Panc1 (cell line): ENCODE data around the gene MX1. TPM values are rescaled to one million over a fixed set of nuclear protein-coding genes. Genes with fewer than 3 reads are reported as not detected.

Source experiments
- ATAC-seq: fragments of 200-7000 bp; cut with Tn5 transposase; 2 replicates; pipeline ENCODE4 v1.9.1; 2020; ENCODE audit warnings: mild to moderate bottlenecking, moderate library complexity
- BruUV-seq: library from RNA; stranded (reverse); fragments of 400-500 nt; replicated peaks from 2 replicates; lab custom pipeline; 2021; lab: Mats Ljungman, UMichigan
- CTCF ChIA-PET: fragments of 300-600 bp; sonication (Branson Sonifier 250); formaldehyde crosslinking; loops from one replicate; lab custom pipeline; 2022; ENCODE audit warnings: antibody characterized with exemption; lab: Charles Lee
- POLR2A ChIA-PET: fragments of 300-600 bp; sonication (Branson Sonifier 250); formaldehyde crosslinking; loops from one replicate; lab custom pipeline; 2022; ENCODE audit warnings: antibody characterized with exemption; lab: Charles Lee
- DNase-seq: peaks from one replicate; pipeline ENCODE4 v3.0.0-alpha.2; 2010; ENCODE audit warnings: low read depth, low spot score
- H3K27ac ChIP-seq: 2 replicates; pipeline ENCODE4 v1.5.1; 2011; ENCODE audit warnings: mild to moderate bottlenecking, low read length, inconsistent platforms
- H3K27me3 ChIP-seq: fragments of 200-500 bp; sonication (Bioruptor generic); 2 replicates; pipeline ENCODE4 v1.6.0; 2014; ENCODE audit warnings: low read length, inconsistent platforms; ENCODE audit not compliant: control insufficient read depth, insufficient read depth
- H3K36me3 ChIP-seq: fragments of 200-500 bp; sonication (Bioruptor generic); 2 replicates; pipeline ENCODE4 v1.5.1; 2014; ENCODE audit warnings: inconsistent platforms, mild to moderate bottlenecking, low read length, moderate library complexity; ENCODE audit not compliant: control insufficient read depth, insufficient read depth
- H3K4me1 ChIP-seq: 2 replicates; pipeline ENCODE4 v1.5.1; 2011; ENCODE audit warnings: inconsistent platforms, mild to moderate bottlenecking, low read length, moderate library complexity; ENCODE audit not compliant: control insufficient read depth, insufficient read depth
- H3K4me3 ChIP-seq, 2 experiments: 2 replicates each; pipeline ENCODE4 v1.5.1; 2011 to 2012; ENCODE audit warnings: low read depth in 2 of 2, low read length in 2 of 2, mild to moderate bottlenecking in 2 of 2, inconsistent platforms in 1 of 2, moderate library complexity in 1 of 2
- H3K9me3 ChIP-seq: fragments of 200-500 bp; sonication (Bioruptor generic); 2 replicates; pipeline ENCODE4 v1.5.1; 2014; ENCODE audit warnings: low read depth, mild to moderate bottlenecking, inconsistent platforms, low read length, moderate library complexity; ENCODE audit not compliant: control insufficient read depth, insufficient read depth
- CTCF ChIP-seq: fragments of 450-650 bp; IDR thresholded peaks from 2 replicates; pipeline ENCODE4 v1.5.1; 2017; ENCODE audit warnings: mild to moderate bottlenecking
- POLR2AphosphoS5 ChIP-seq: IDR thresholded peaks from 2 replicates; pipeline ENCODE4 v1.6.1; 2012; ENCODE audit warnings: mild to moderate bottlenecking, low read depth, low read length, moderate library complexity
- SIN3A ChIP-seq: IDR thresholded peaks from 2 replicates; pipeline ENCODE4 v1.6.1; 2012; ENCODE audit warnings: low read depth, mild to moderate bottlenecking, low read length, moderate library complexity, borderline replicate concordance; ENCODE audit not compliant: insufficient read depth
- TCF7L2 ChIP-seq: IDR thresholded peaks from 2 replicates; pipeline ENCODE4 v1.6.1; 2011; ENCODE audit warnings: mild to moderate bottlenecking, low read depth, low read length, inconsistent platforms
- in situ Hi-C: cut with HindIII; loops from 2 replicates; pipeline ENCODE4 v1.10.0; 2016; ENCODE audit warnings: low sequenced_read_pairs, low pct_unique_long_range_greater_than_20kb
- intact Hi-C: fragments of 100-400 bp; cut with micrococcal nuclease; formaldehyde crosslinking; loops from one replicate; pipeline ENCODE4 v1.10.0; 2022; ENCODE audit not compliant: unreplicated experiment
- total RNA-seq: library from RNA; stranded (reverse); gene quantifications from one replicate; pipeline ENCODE4 v1.2.1, GENCODE V29; 2021; ENCODE audit not compliant: unreplicated experiment
- TF ChIP-seq, protein P1 (sequence below), 2 experiments: IDR thresholded peaks; 2 replicates each; pipeline ENCODE4 v1.6.1; 2011 to 2012; ENCODE audit warnings: low read depth in 2 of 2, control low read depth in 1 of 2, low read length in 1 of 2, mild to moderate bottlenecking in 1 of 2, moderate library complexity in 1 of 2; ENCODE audit not compliant: insufficient read depth in 1 of 2

The MX1 gene
- total RNA-seq, 1 experiment from 2014 or later, result 7.8 TPM

DNA sequence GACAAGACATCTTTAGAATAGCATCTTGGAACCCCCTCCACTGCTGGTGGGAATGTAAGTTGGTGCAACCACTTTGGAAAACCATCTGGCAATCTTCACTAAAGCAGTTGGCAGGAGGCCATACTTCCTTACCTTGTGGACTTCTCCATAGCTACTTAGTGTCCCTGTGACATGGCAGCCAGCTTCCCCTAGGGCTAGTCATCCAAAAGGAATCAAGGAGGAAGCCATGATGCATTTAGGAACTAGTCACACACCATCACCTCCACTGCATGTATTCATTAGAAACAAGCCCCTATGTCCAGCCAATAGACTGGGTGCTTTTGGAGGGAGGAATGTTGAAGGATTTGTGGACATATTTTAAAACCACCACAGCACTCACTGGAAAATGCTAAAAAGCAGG is 44.3 kb upstream of the MX1 start:
- Histone ChIP-seq H3K27me3 (no peaks in the 10 kb centered on the region), H3K4me1 (no peaks in the 10 kb centered on the region), H3K4me3 (no peak overlapping the region), H3K27ac (no peak overlapping the region), H3K36me3 (no peaks in the 10 kb centered on the region), H3K9me3 (no peaks in the 10 kb centered on the region)
- TF ChIP-seq, protein P1, sequence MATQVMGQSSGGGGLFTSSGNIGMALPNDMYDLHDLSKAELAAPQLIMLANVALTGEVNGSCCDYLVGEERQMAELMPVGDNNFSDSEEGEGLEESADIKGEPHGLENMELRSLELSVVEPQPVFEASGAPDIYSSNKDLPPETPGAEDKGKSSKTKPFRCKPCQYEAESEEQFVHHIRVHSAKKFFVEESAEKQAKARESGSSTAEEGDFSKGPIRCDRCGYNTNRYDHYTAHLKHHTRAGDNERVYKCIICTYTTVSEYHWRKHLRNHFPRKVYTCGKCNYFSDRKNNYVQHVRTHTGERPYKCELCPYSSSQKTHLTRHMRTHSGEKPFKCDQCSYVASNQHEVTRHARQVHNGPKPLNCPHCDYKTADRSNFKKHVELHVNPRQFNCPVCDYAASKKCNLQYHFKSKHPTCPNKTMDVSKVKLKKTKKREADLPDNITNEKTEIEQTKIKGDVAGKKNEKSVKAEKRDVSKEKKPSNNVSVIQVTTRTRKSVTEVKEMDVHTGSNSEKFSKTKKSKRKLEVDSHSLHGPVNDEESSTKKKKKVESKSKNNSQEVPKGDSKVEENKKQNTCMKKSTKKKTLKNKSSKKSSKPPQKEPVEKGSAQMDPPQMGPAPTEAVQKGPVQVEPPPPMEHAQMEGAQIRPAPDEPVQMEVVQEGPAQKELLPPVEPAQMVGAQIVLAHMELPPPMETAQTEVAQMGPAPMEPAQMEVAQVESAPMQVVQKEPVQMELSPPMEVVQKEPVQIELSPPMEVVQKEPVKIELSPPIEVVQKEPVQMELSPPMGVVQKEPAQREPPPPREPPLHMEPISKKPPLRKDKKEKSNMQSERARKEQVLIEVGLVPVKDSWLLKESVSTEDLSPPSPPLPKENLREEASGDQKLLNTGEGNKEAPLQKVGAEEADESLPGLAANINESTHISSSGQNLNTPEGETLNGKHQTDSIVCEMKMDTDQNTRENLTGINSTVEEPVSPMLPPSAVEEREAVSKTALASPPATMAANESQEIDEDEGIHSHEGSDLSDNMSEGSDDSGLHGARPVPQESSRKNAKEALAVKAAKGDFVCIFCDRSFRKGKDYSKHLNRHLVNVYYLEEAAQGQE (IDR thresholded peaks at IDR 0.05; ENCODE audit: insufficient read depth in 1 of 2, low read depth in 2 of 2, low read length in 1 of 2), result no peak
- TF ChIP-seq TCF7L2 (no peak), POLR2AphosphoS5 (no peak), SIN3A (no peak), CTCF (no peak)
- intact Hi-C loops, result no loop called here
- ATAC-seq, result no peak
- in situ Hi-C loops, result no loop called here
- no TSS peak for BruUV-seq
- ChIA-PET CTCF (interaction anchor here (0.8 kb wide), 1 partner anchor 98 kb away, joined by 10 read pairs; no protein-coding TSS in a partner anchor), POLR2A (no interaction called here)
- no peak for DNase-seq

- Histone ChIP-seq H3K27me3 (no peaks in the 10 kb centered on the region), H3K4me3 (no peak overlapping the region), H3K4me1 (no peaks in the 10 kb centered on the region), H3K9me3 (no peaks in the 10 kb centered on the region), H3K27ac (no peak overlapping the region), H3K36me3 (no peaks in the 10 kb centered on the region)
- DNase-seq, result no peak
- in situ Hi-C loops (no loop called here), intact Hi-C loops (no loop called here)
- CTCF ChIA-PET, result no interaction called here
- BruUV-seq, result no TSS peak
- ATAC-seq, result no peak
- POLR2A ChIA-PET, result no interaction called here
- TF ChIP-seq, protein P1 (IDR thresholded peaks at IDR 0.05; ENCODE audit: insufficient read depth in 1 of 2, low read depth in 2 of 2, low read length in 1 of 2), result no peak
- TF ChIP-seq POLR2AphosphoS5 (no peak), TCF7L2 (no peak), CTCF (no peak), SIN3A (no peak)
Observed at GRCh38 chr21:41387042-41387819, 38.8 kb upstream of the MX1 start.
